ENCODE measurements around the gene SEPHS2. TPM values are rescaled to one million over a fixed set of nuclear protein-coding genes. Genes with fewer than 3 reads are reported as not detected.

SEPHS2 gene
- total and polyA plus RNA-seq, 2 of the 8 experiments (the other 6 are each of a cell fraction or from before 2014, with no cell fraction given): 28.2 to 61.8 TPM

DNA sequence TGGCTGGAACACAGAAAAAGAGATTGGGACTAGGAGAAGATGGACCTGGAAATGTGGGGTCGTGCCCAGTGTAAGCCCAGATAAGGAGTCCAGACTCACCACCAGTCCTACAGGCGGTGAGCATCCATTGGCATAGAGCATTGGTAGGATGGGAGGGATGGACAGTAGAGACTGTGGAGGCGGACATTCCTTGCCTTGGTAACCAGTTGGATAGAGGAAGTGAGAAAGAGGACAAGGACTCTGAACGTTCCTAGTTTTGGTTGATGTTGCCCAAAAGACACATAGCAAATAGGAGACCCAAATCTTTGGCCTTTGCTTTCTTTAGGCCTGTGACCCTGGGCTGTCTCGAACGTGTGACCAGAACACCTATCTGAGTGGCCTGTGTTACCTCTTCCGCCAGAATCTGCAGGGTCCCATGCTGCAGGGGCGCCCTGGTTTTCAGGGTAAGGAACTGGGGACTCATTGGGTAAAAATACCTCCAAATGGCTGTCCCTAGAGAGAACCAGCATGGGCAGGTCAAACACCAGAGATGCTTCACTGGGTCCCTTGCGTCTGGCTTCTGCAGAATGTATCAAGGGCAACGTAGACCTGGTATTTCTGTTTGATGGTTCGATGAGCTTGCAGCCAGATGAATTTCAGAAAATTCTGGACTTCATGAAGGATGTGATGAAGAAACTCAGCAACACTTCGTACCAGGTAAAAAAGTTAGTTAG is 33.2 kb upstream of the SEPHS2 start:
- WGBS, 2 experiments (ENCODE audit: extremely low coverage in 1 of 2, insufficient coverage in 1 of 2, insufficient read length in 1 of 2, insufficient replicate concordance in 2 of 2, low coverage in 1 of 2, low lambda C conversion rate in 2 of 2, missing lambda C conversion rate in 1 of 2): 92% methylated on average over 12 of the region's 12 CpGs; no CpG with 5 or more reads in 1 of the 2 experiments
- Histone ChIP-seq H3K27me3 (replicated peaks in 1 of 4; ENCODE audit: control insufficient read depth in 3 of 4, extremely low read depth in 1 of 4, insufficient read depth in 3 of 4, low read length in 3 of 4) (peaks cover 0 to 2% (median 0%) of the 10 kb centered on the region in 4 experiments; a peak in 1 of 7 replicates), H2AFZ (ENCODE audit: low read length) (no peak overlapping the region; the same call in 1 of the 2 replicates), H4K8ac (ENCODE audit: extremely low read depth, insufficient read depth, low read length) (no peak overlapping the region), H3K14ac (ENCODE audit: insufficient read length) (no peak overlapping the region), H2BK120ac (replicated peaks; ENCODE audit: low read depth, low read length) (no peak overlapping the region), H3K56ac (replicated peaks; ENCODE audit: insufficient read length, low read depth, low read length) (no peak overlapping the region), H3K4me1 (replicated peaks in 1 of 4; ENCODE audit: control insufficient read depth in 3 of 4, insufficient read depth in 4 of 4, low read length in 3 of 4) (no peaks in the 10 kb centered on the region), H4K5ac (ENCODE audit: insufficient read length, low read depth, low read length) (no peak overlapping the region), H3K27ac (ENCODE audit: low read depth, low read length) (no peak overlapping the region), H2AK5ac (ENCODE audit: low read depth, low read length) (no peak overlapping the region), H3K4me3 (ENCODE audit: extremely low read depth in 1 of 4, insufficient read depth in 2 of 4, low read depth in 3 of 4, low read length in 4 of 4) (no peak overlapping the region), H3K23ac (ENCODE audit: insufficient read length) (no peak overlapping the region), H3K79me1 (ENCODE audit: low read depth, low read length) (no peaks in the 10 kb centered on the region), H3K9ac (replicated peaks in 1 of 4; ENCODE audit: extremely low read depth in 1 of 4, low read depth in 3 of 4, low read length in 3 of 4) (no peak overlapping the region), H4K91ac (replicated peaks; ENCODE audit: insufficient read length, low read length) (no peak overlapping the region), H3K79me2 (ENCODE audit: control insufficient read depth in 1 of 2, insufficient read depth in 2 of 2, low read length in 2 of 2) (no peaks in the 10 kb centered on the region), H3K4me2 (ENCODE audit: insufficient read depth in 1 of 2, low read depth in 2 of 2, low read length in 2 of 2) (no peak overlapping the region), H2BK12ac (ENCODE audit: low read depth, low read length) (no peak overlapping the region), H2BK20ac (ENCODE audit: low read length) (no peak overlapping the region), H3K4ac (replicated peaks; ENCODE audit: insufficient read length, low read depth, low read length) (no peak overlapping the region), H3K18ac (ENCODE audit: extremely low read depth, low read length) (no peak overlapping the region), H4K20me1 (replicated peaks in 1 of 2; ENCODE audit: control insufficient read depth in 1 of 2, insufficient read depth in 2 of 2, low read length in 2 of 2) (no peaks in the 10 kb centered on the region), H2BK15ac (ENCODE audit: low read length) (no peak overlapping the region), H2BK5ac (ENCODE audit: low read depth, low read length) (no peak overlapping the region), H3K36me3 (ENCODE audit: control insufficient read depth in 2 of 4, insufficient read depth in 4 of 4, low read length in 3 of 4) (no peaks in the 10 kb centered on the region), H3K9me3 (ENCODE audit: insufficient read depth in 2 of 2, low read depth in 1 of 2, low read length in 1 of 2) (no peaks in the 10 kb centered on the region; a peak in 1 of 4 replicates), H3K23me2 (ENCODE audit: low read depth, low read length) (no peaks in the 10 kb centered on the region)
- FAIRE-seq (no peak), DNase-seq (ENCODE audit: low read depth in 1 of 2, low spot score in 2 of 2) (no peak)
- ChIA-PET POLR2A (ENCODE audit: partially characterized antibody) (no interaction called here), CTCF (ENCODE audit: partially characterized antibody) (interaction anchor here (1.0 to 3.0 kb wide), 4 partner anchors 12 to 36 kb away, joined by 3 to 15 read pairs (median 6); no protein-coding TSS in a partner anchor)
- no peak for TF ChIP-seq EGR1 (IDR thresholded peaks at IDR 0.05; ENCODE audit: borderline replicate concordance, low read depth, low read length)
- TF ChIP-seq CEBPB (IDR thresholded peaks at IDR 0.05; ENCODE audit: low read depth, low read length): no peak
- no peak for TF ChIP-seq SIRT6 (IDR thresholded peaks at IDR 0.05; ENCODE audit: low read length)
- no peak for TF ChIP-seq TAF7 (optimal IDR thresholded peaks at IDR 0.05; ENCODE audit: borderline replicate concordance, low read depth, low read length)
